ENCODE results near the gene MDFIC.

DNA sequence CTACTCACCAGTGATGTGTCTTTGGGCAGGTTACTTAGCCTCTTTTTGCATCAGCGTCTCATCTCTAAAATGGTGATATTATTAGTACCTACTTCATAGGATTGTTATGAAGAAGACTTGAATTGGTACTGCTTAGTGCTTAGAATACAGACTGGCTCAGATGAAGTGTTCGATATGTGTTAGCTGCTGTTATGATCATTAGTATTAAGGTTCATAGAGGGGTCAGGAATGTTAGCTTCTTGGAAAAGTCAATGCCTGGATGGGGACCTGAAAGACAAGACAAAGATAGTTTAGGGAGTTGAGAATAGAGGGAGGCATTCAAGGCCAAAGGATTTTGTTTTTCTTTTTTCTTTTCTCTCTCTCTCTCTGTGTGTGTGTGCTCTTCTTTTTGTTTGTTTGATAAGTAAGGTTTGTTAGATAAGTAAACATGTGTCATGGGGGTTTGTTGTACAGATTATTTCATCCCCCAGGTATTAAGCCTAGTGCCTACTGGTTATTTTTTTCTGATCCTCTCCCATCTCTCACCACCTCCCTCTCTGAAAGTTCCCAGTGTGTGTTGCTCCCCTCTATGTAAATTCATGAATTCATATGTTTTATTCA lies 63.3 kb downstream of the MDFIC start:
- TF ChIP-seq POLR2A (IDR thresholded peaks at IDR 0.05; ENCODE audit: low read length) (no peak), GATA1 (IDR thresholded peaks at IDR 0.05; ENCODE audit: low read depth, low read length) (no peak)
